ENCODE data around the gene RASGEF1C.

RASGEF1C gene

GRCh38 chr5:180173198-180173544 lies 35.8 kb downstream of the RASGEF1C start:
- Histone ChIP-seq H3F3A (ENCODE audit: insufficient read depth) (no peaks in the 10 kb centered on the region), H3K4me2 (ENCODE audit: low read depth, low read length, poor library complexity, severe bottlenecking) (no peak overlapping the region), H3K9me3 (ENCODE audit: insufficient read depth, low read length) (no peaks in the 10 kb centered on the region), H3K27me3 (ENCODE audit: low read length) (no peaks in the 10 kb centered on the region), H3K79me2 (ENCODE audit: insufficient read depth, low read length) (no peaks in the 10 kb centered on the region), H3K9ac (ENCODE audit: low read length) (no peak overlapping the region), H3K9me2 (replicated peaks; ENCODE audit: insufficient read depth, low read length) (no peaks in the 10 kb centered on the region), H3K4me3 (ENCODE audit: insufficient read depth, low read length, poor library complexity, severe bottlenecking) (no peak overlapping the region), H3K27ac (ENCODE audit: low read depth, low read length) (no peak overlapping the region), H2AFZ (ENCODE audit: low read depth, low read length, severe bottlenecking) (no peak overlapping the region), H4K20me1 (ENCODE audit: low read depth, low read length) (no peaks in the 10 kb centered on the region), H3K36me3 (ENCODE audit: low read length) (no peaks in the 10 kb centered on the region)
- TF ChIP-seq CTCF (IDR thresholded peaks at IDR 0.05; ENCODE audit: insufficient read depth, low read length, poor library complexity, severe bottlenecking), result no peak
- no peak for TF ChIP-seq EZH2phosphoT487 (conservative IDR thresholded peaks at IDR 0.05; ENCODE audit: low read length)

GRCh38 chr5:180172447-180173197 lies 36.4 kb downstream of the RASGEF1C start:
- Histone ChIP-seq H3K27ac (ENCODE audit: low read depth, low read length) (no peak overlapping the region), H2AFZ (ENCODE audit: low read depth, low read length, severe bottlenecking) (no peak overlapping the region), H3K27me3 (ENCODE audit: low read length) (no peaks in the 10 kb centered on the region), H3K36me3 (ENCODE audit: low read length) (no peaks in the 10 kb centered on the region), H3K9me3 (ENCODE audit: insufficient read depth, low read length) (no peaks in the 10 kb centered on the region), H3K9ac (ENCODE audit: low read length) (no peak overlapping the region), H4K20me1 (ENCODE audit: low read depth, low read length) (no peaks in the 10 kb centered on the region), H3K4me3 (ENCODE audit: insufficient read depth, low read length, poor library complexity, severe bottlenecking) (no peak overlapping the region), H3K4me2 (ENCODE audit: low read depth, low read length, poor library complexity, severe bottlenecking) (no peak overlapping the region), H3K79me2 (ENCODE audit: insufficient read depth, low read length) (no peaks in the 10 kb centered on the region), H3K9me2 (replicated peaks; ENCODE audit: insufficient read depth, low read length) (no peaks in the 10 kb centered on the region), H3F3A (ENCODE audit: insufficient read depth) (no peaks in the 10 kb centered on the region)
- TF ChIP-seq CTCF (IDR thresholded peaks at IDR 0.05; ENCODE audit: insufficient read depth, low read length, poor library complexity, severe bottlenecking), result no peak
- no peak for TF ChIP-seq EZH2phosphoT487 (conservative IDR thresholded peaks at IDR 0.05; ENCODE audit: low read length)

GRCh38 chr5:180171568-180172094 lies 37.4 kb downstream of the RASGEF1C start:
- Histone ChIP-seq H3K9me3 (ENCODE audit: insufficient read depth, low read length) (no peaks in the 10 kb centered on the region), H3K36me3 (ENCODE audit: low read length) (no peaks in the 10 kb centered on the region), H3K27me3 (ENCODE audit: low read length) (no peaks in the 10 kb centered on the region), H3F3A (ENCODE audit: insufficient read depth) (no peaks in the 10 kb centered on the region), H3K9me2 (replicated peaks; ENCODE audit: insufficient read depth, low read length) (no peaks in the 10 kb centered on the region), H3K4me3 (ENCODE audit: insufficient read depth, low read length, poor library complexity, severe bottlenecking) (no peak overlapping the region), H3K79me2 (ENCODE audit: insufficient read depth, low read length) (no peaks in the 10 kb centered on the region), H3K9ac (ENCODE audit: low read length) (no peak overlapping the region), H2AFZ (ENCODE audit: low read depth, low read length, severe bottlenecking) (no peak overlapping the region), H4K20me1 (ENCODE audit: low read depth, low read length) (no peaks in the 10 kb centered on the region), H3K4me2 (ENCODE audit: low read depth, low read length, poor library complexity, severe bottlenecking) (no peak overlapping the region), H3K27ac (ENCODE audit: low read depth, low read length) (no peak overlapping the region)
- TF ChIP-seq EZH2phosphoT487 (conservative IDR thresholded peaks at IDR 0.05; ENCODE audit: low read length) (no peak), CTCF (IDR thresholded peaks at IDR 0.05; ENCODE audit: insufficient read depth, low read length, poor library complexity, severe bottlenecking) (no peak)
